Measurements from ENCODE around the gene LGR5.
"Not testable (repeated sequence)": the region's sequence is repeated elsewhere in the genome, so short reads cannot be mapped to it uniquely, and the experiment has no call there.

The LGR5 gene

GRCh38 chr12:71472441-71472911 lies 32.9 kb downstream of the LGR5 start:
- no peak for DNase-seq (ENCODE audit: low read depth in 1 of 2, low spot score in 1 of 2)

- no peak for DNase-seq (ENCODE audit: low read depth in 1 of 2, low spot score in 1 of 2)
Measured at GRCh38 chr12:71474791-71475190, 35.2 kb downstream of the LGR5 start.

- DNase-seq (ENCODE audit: low read depth in 1 of 2, low spot score in 1 of 2) = no peak
Measured at GRCh38 chr12:71475280-71475679, 35.7 kb downstream of the LGR5 start.

GRCh38 chr12:71476513-71476912 lies 36.9 kb downstream of the LGR5 start:
- no peak for DNase-seq (ENCODE audit: low read depth in 1 of 2, low spot score in 1 of 2)

GRCh38 chr12:71477609-71478008 lies 38.0 kb downstream of the LGR5 start:
- DNase-seq (ENCODE audit: low read depth in 1 of 2, low spot score in 1 of 2) = no peak

- no peak for DNase-seq (ENCODE audit: low read depth in 1 of 2, low spot score in 1 of 2)
Measured at GRCh38 chr12:71478270-71478669, 38.7 kb downstream of the LGR5 start.

GRCh38 chr12:71484272-71484905 lies 44.8 kb downstream of the LGR5 start:
- no peak for DNase-seq (ENCODE audit: low read depth in 1 of 2, low spot score in 1 of 2)

- not testable (repeated sequence) for DNase-seq (ENCODE audit: low read depth in 1 of 2, low spot score in 1 of 2)
Measured at GRCh38 chr12:71490844-71491243, 51.2 kb downstream of the LGR5 start.

GRCh38 chr12:71492604-71493003 lies 53.0 kb downstream of the LGR5 start:
- no peak for DNase-seq (ENCODE audit: low read depth in 1 of 2, low spot score in 1 of 2)

- no peak for DNase-seq (ENCODE audit: low read depth in 1 of 2, low spot score in 1 of 2)
Measured at GRCh38 chr12:71499834-71500233, 60.2 kb downstream of the LGR5 start.

- DNase-seq (ENCODE audit: low read depth in 1 of 2, low spot score in 1 of 2) = no peak
Measured at GRCh38 chr12:71503579-71504391, 64.2 kb downstream of the LGR5 start.

- DNase-seq (ENCODE audit: low read depth in 1 of 2, low spot score in 1 of 2) = no peak
Measured at GRCh38 chr12:71504476-71504875, 64.9 kb downstream of the LGR5 start.

GRCh38 chr12:71509705-71510104 lies 70.1 kb downstream of the LGR5 start:
- DNase-seq (ENCODE audit: low read depth in 1 of 2, low spot score in 1 of 2) = no peak

GRCh38 chr12:71517145-71517846 lies 77.7 kb downstream of the LGR5 start:
- DNase-seq (ENCODE audit: low read depth in 1 of 2, low spot score in 1 of 2) = no peak

GRCh38 chr12:71521125-71521524 lies 81.5 kb downstream of the LGR5 start:
- DNase-seq (ENCODE audit: low read depth in 1 of 2, low spot score in 1 of 2) = no peak

GRCh38 chr12:71524626-71525025 lies 85.0 kb downstream of the LGR5 start:
- no peak for DNase-seq (ENCODE audit: low read depth in 1 of 2, low spot score in 1 of 2)

- DNase-seq (ENCODE audit: low read depth in 1 of 2, low spot score in 1 of 2) = no peak
Measured at GRCh38 chr12:71533703-71534102, 94.1 kb downstream of the LGR5 start.

GRCh38 chr12:71536279-71536938 lies 96.8 kb downstream of the LGR5 start:
- no peak for DNase-seq (ENCODE audit: low read depth in 1 of 2, low spot score in 1 of 2)

- DNase-seq (ENCODE audit: low read depth in 1 of 2, low spot score in 1 of 2) = no peak
Measured at GRCh38 chr12:71536939-71537622, 97.5 kb downstream of the LGR5 start.

GRCh38 chr12:71538807-71539206 lies 99.2 kb downstream of the LGR5 start:
- DNase-seq (ENCODE audit: low read depth in 1 of 2, low spot score in 1 of 2) = no peak

- no peak for DNase-seq (ENCODE audit: low read depth in 1 of 2, low spot score in 1 of 2)
Measured at GRCh38 chr12:71541583-71541982, 102.0 kb downstream of the LGR5 start.
